Endothelial cell of umbilical vein (primary cell): ENCODE measurements around the gene TSPEAR. TPM values are rescaled to one million over a fixed set of nuclear protein-coding genes. Genes with fewer than 3 reads are reported as not detected.

Experiments used
- BruUV-seq: library from RNA; stranded (reverse); fragments of 400-500 nt; replicated peaks from 2 replicates; lab custom pipeline; 2021; lab: Mats Ljungman, UMichigan
- CTCF ChIA-PET: fragments of 300-600, 350-600 bp; sonication (Branson Sonifier 250); formaldehyde crosslinking; loops from one replicate; lab custom pipeline; 2021; ENCODE audit warnings: antibody characterized with exemption, inconsistent platforms; lab: Charles Lee
- POLR2A ChIA-PET: fragments of 300-600, 350-600 bp; sonication (Branson Sonifier 250); formaldehyde crosslinking; loops from one replicate; lab custom pipeline; 2021; ENCODE audit warnings: antibody characterized with exemption, inconsistent platforms; lab: Charles Lee
- DNase-seq: peaks from one replicate; pipeline ENCODE4 v3.0.0-alpha.2; 2011; ENCODE audit warnings: low read depth, low spot score
- FAIRE-seq: peaks from 2 replicates; lab custom pipeline; 2011; peaks lifted over from hg19 to GRCh38; lab: Jason Lieb, UNC
- H2AFZ ChIP-seq: 2 replicates; pipeline ENCODE4 v1.6.0; 2012; ENCODE audit warnings: low read depth, low read length, control low read depth, inconsistent platforms
- H3K27ac ChIP-seq: 2 replicates; pipeline ENCODE4 v1.5.1; 2011; ENCODE audit warnings: low read depth, mild to moderate bottlenecking, control low read depth, low read length, moderate library complexity; ENCODE audit not compliant: insufficient read depth
- H3K27me3 ChIP-seq, 2 experiments: 2 replicates each; pipeline versions ENCODE4 v1.6.0 to v1.6.1; 2011; ENCODE audit warnings: low read length in 2 of 2, mixed read lengths in 1 of 2; ENCODE audit not compliant: control insufficient read depth in 2 of 2, insufficient read depth in 2 of 2
- H3K36me3 ChIP-seq, 2 experiments: 2 replicates in 1 of 2; 3 replicates in 1 of 2; pipeline ENCODE4 v1.5.1; 2011; ENCODE audit warnings: low read length in 2 of 2, mild to moderate bottlenecking in 1 of 2, moderate library complexity in 1 of 2; ENCODE audit not compliant: control insufficient read depth in 2 of 2, insufficient read depth in 2 of 2; ENCODE audit errors: extremely low read depth in 1 of 2
- H3K4me1 ChIP-seq: 3 replicates; pipeline ENCODE4 v1.5.1; 2011; ENCODE audit warnings: mild to moderate bottlenecking, low read length; ENCODE audit not compliant: control insufficient read depth, insufficient read depth; ENCODE audit errors: extremely low read depth
- H3K4me2 ChIP-seq: 2 replicates; pipeline ENCODE4 v1.6.1; 2011; ENCODE audit warnings: low read length, control low read depth, mixed read lengths; ENCODE audit not compliant: insufficient read depth
- H3K4me3 ChIP-seq, 3 experiments: fragments of 200-600 bp in 1 of 3; sonication (generic), shearing (Covaris generic) in 1 of 3; replicated peaks in 1 of 3; 2 replicates each; pipeline ENCODE4 v1.5.1; 2011 to 2016; ENCODE audit warnings: control low read depth in 3 of 3, low read length in 3 of 3, mild to moderate bottlenecking in 2 of 3, inconsistent platforms in 1 of 3, low read depth in 1 of 3, moderate library complexity in 1 of 3; ENCODE audit not compliant: insufficient read depth in 1 of 3
- H3K79me2 ChIP-seq: 2 replicates; pipeline ENCODE4 v1.6.0; 2012; ENCODE audit warnings: low read length, inconsistent platforms; ENCODE audit not compliant: control insufficient read depth, insufficient read depth
- H3K9ac ChIP-seq: replicated peaks from 2 replicates; pipeline ENCODE3; 2011; ENCODE audit warnings: low read length, control low read depth; ENCODE audit not compliant: insufficient read depth; ENCODE audit errors: extremely low read depth
- H3K9me1 ChIP-seq: replicated peaks from 3 replicates; pipeline ENCODE4 v1.6.0; 2011; ENCODE audit warnings: mild to moderate bottlenecking, low read length; ENCODE audit not compliant: control insufficient read depth, insufficient read depth; ENCODE audit errors: extremely low read depth
- H3K9me3 ChIP-seq: replicated peaks from 2 replicates; pipeline ENCODE4 v1.5.1; 2012; ENCODE audit warnings: low read length, inconsistent platforms; ENCODE audit not compliant: control insufficient read depth, insufficient read depth
- H4K20me1 ChIP-seq: replicated peaks from 2 replicates; pipeline ENCODE3; 2011; ENCODE audit warnings: mild to moderate bottlenecking, low read length; ENCODE audit not compliant: control insufficient read depth, insufficient read depth; ENCODE audit errors: extremely low read depth
- CTCF ChIP-seq, 2 donors: IDR thresholded peaks; 1 replicate in 1 of 2; 2 replicates in 1 of 2; pipeline ENCODE4 v1.5.1; 2011; ENCODE audit warnings: low read length in 2 of 2, mild to moderate bottlenecking in 2 of 2, moderate library complexity in 2 of 2, control low read depth in 1 of 2, inconsistent platforms in 1 of 2, low read depth in 1 of 2; ENCODE audit not compliant: insufficient read depth in 1 of 2; ENCODE audit errors: extremely low read depth in 1 of 2
- EZH2 ChIP-seq: IDR thresholded peaks from 2 replicates; pipeline ENCODE4 v1.6.1; 2012; ENCODE audit warnings: borderline replicate concordance, low read depth, mild to moderate bottlenecking, moderate library complexity, low read length, inconsistent platforms; ENCODE audit not compliant: severe bottlenecking
- FOS ChIP-seq: IDR thresholded peaks from 2 replicates; pipeline ENCODE4 v1.6.1; 2011; ENCODE audit warnings: mild to moderate bottlenecking, low read length, moderate library complexity, borderline replicate concordance; ENCODE audit not compliant: insufficient read depth
- GATA2 ChIP-seq: IDR thresholded peaks from 2 replicates; pipeline ENCODE4 v1.7.0; 2011; ENCODE audit warnings: low read depth, mild to moderate bottlenecking, moderate library complexity, mixed read lengths, low read length; ENCODE audit not compliant: insufficient read length, insufficient read depth
- JUN ChIP-seq: IDR thresholded peaks from 2 replicates; pipeline ENCODE4 v1.6.1; 2011; ENCODE audit warnings: borderline replicate concordance, low read depth; ENCODE audit not compliant: insufficient read length, insufficient read depth
- MYC ChIP-seq: IDR thresholded peaks from one replicate; pipeline ENCODE4 v1.6.1; 2011; ENCODE audit warnings: mild to moderate bottlenecking, low read depth, low read length
- POLR2A ChIP-seq: IDR thresholded peaks from 2 replicates; pipeline ENCODE4 v1.6.1; 2012; ENCODE audit warnings: low read depth, mild to moderate bottlenecking, control low read depth, low read length
- POLR2AphosphoS5 ChIP-seq: IDR thresholded peaks from 2 replicates; pipeline ENCODE4 v1.6.1; 2012; ENCODE audit warnings: low read depth, mild to moderate bottlenecking, control low read depth, low read length, moderate library complexity; ENCODE audit not compliant: insufficient read depth
- dilution Hi-C: fragments of 300-500 bp; cut with MboI; formaldehyde crosslinking; loops from one replicate; pipeline ENCODE4 v1.15.0; 2019; ENCODE audit warnings: low sequenced_read_pairs; ENCODE audit not compliant: extremely low pct_ligation_motif_present
- intact Hi-C: fragments of 100-400 bp; cut with micrococcal nuclease; formaldehyde crosslinking; loops from one replicate; pipeline ENCODE4 v1.10.0; 2022
- polyA plus RNA-seq, 4 experiments: library from polyadenylated mRNA; depleted of rRNA in 3 of 4; stranded (reverse) in 3 of 4; unstranded in 1 of 4; fragments of >200 nt; gene quantifications; 2 replicates each; pipeline versions ENCODE4 v1.2.1 to v1.2.3, GENCODE V29; 2011 to 2012; ENCODE audit warnings: missing spikeins in 1 of 4
- total RNA-seq: library from RNA; stranded (reverse); gene quantifications from 2 replicates; pipeline ENCODE4 v1.2.3, GENCODE V29; 2021
- TF ChIP-seq, protein P1 (sequence below): IDR thresholded peaks from 2 replicates; pipeline ENCODE4 v1.6.1; 2011; ENCODE audit not compliant: insufficient read depth, insufficient read length

Gene TSPEAR
- total and polyA plus RNA-seq, 2 donors (not counting 3 experiments of a cell fraction or from before 2014, with no cell fraction given): 0.01 TPM; not detected in 1

- CTCF ChIA-PET: interaction anchor here (1.2 kb wide), 1 partner anchor 23 kb away, joined by 4 read pairs; no protein-coding TSS in a partner anchor
- FAIRE-seq (no peak), DNase-seq (no peak)
- no peaks in the 10 kb centered on the region for H3K79me2 ChIP-seq
- POLR2A ChIA-PET: no interaction called here
- H3K4me1 ChIP-seq: no peaks in the 10 kb centered on the region
- no peak for TF ChIP-seq GATA2
- TF ChIP-seq, protein P1, sequence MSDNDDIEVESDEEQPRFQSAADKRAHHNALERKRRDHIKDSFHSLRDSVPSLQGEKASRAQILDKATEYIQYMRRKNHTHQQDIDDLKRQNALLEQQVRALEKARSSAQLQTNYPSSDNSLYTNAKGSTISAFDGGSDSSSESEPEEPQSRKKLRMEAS: no peak
- TF ChIP-seq POLR2AphosphoS5: no peak
- TF ChIP-seq POLR2A: no peak
- no peak for TF ChIP-seq EZH2
- TF ChIP-seq MYC: no peak
- TF ChIP-seq FOS: no peak
- no peak for TF ChIP-seq JUN
- no peak for TF ChIP-seq CTCF (IDR thresholded peaks at IDR 0.05; ENCODE audit: extremely low read depth in 1 of 2, insufficient read depth in 1 of 2, low read depth in 1 of 2, low read length in 2 of 2)
- H3K27ac ChIP-seq: no peak overlapping the region
- H3K4me2 ChIP-seq: no peak overlapping the region
- H4K20me1 ChIP-seq: no peaks in the 10 kb centered on the region
- H3K9me3 ChIP-seq: no peaks in the 10 kb centered on the region
- no peaks in the 10 kb centered on the region for H3K36me3 ChIP-seq
- no peak overlapping the region for H3K4me3 ChIP-seq
- intact Hi-C loops (no loop called here), dilution Hi-C loops (no loop called here)
- H3K9me1 ChIP-seq: no peaks in the 10 kb centered on the region
- H2AFZ ChIP-seq: no peak overlapping the region
- no peak overlapping the region for H3K9ac ChIP-seq
- peaks cover 42 to 76% of the 10 kb centered on the region in 2 experiments for H3K27me3 ChIP-seq
- BruUV-seq: no TSS peak
Measured at GRCh38 chr21:44720170-44720569, 8.8 kb upstream of the TSPEAR start.
